ENCODE data around the gene CADM4. TPM values are rescaled to one million over a fixed set of nuclear protein-coding genes. Genes with fewer than 3 reads are reported as not detected.

CADM4 gene
- 89.8 TPM for total RNA-seq

GRCh38 chr19:43639519-43640423, at the start of gene CADM4:
Gene CADM4 (minus strand): TSS chr19:43639850. CDS start chr19:43639790, 60 bp downstream.

GRCh38 chr19:43619262-43620060, 20.2 kb downstream of the CADM4 start, which contains the start of gene ZNF428:
Gene ZNF428 (minus strand): TSS chr19:43619629. CDS start chr19:43614304, 5,325 bp downstream.

GRCh38 chr19:43611788-43612187, 27.9 kb downstream of the CADM4 start, which contains the start of gene SRRM5:
Gene SRRM5 (plus strand): TSS chr19:43612088. CDS start chr19:43612122, 34 bp downstream.

GRCh38 chr19:43595999-43596841, 43.4 kb downstream of the CADM4 start, which contains the start of the genes IRGQ and ZNF576:
Gene IRGQ (minus strand): TSS chr19:43596134. CDS start chr19:43595338, 796 bp downstream.
Gene ZNF576 (plus strand): TSS chr19:43596595. CDS start chr19:43597109, 514 bp downstream.

GRCh38 chr19:43575156-43575950, 64.3 kb downstream of the CADM4 start, which contains the start of the genes PINLYP and XRCC1:
Gene PINLYP (plus strand): TSS chr19:43575801. CDS start chr19:43577192, 1,391 bp downstream.
Gene XRCC1 (minus strand): TSS chr19:43575527. CDS start chr19:43575458, 69 bp downstream.

Small RNAs within 50 kb of the gene (small RNA-seq; reads per million reads assigned to genes)
- not detected for gene RN7SL368P (ENCODE audit: low replicate concordance)

Other genes starting within 250 kb of the CADM4 start
- gene TEX101, start 225.0 kb downstream of the CADM4 start, total RNA-seq = not detected
- gene LYPD3, start 174.2 kb downstream of the CADM4 start, total RNA-seq = not detected
- gene PHLDB3, start 135.1 kb downstream of the CADM4 start, total RNA-seq = 3.4 TPM
- 19.4 TPM for gene ETHE1, start 112.6 kb downstream of the CADM4 start, total RNA-seq
- 0.94 TPM for gene ZNF575, start 106.7 kb downstream of the CADM4 start, total RNA-seq
- 17.8 TPM for gene XRCC1, start 64.3 kb downstream of the CADM4 start, total RNA-seq
- gene PINLYP, start 64.0 kb downstream of the CADM4 start, total RNA-seq = 14.4 TPM
- 94.8 TPM for gene IRGQ, start 43.7 kb downstream of the CADM4 start, total RNA-seq
- 9.7 TPM for gene ZNF576, start 43.3 kb downstream of the CADM4 start, total RNA-seq
- not detected for gene SRRM5, start 27.8 kb downstream of the CADM4 start, total RNA-seq
- 132 TPM for gene ZNF428, start 20.2 kb downstream of the CADM4 start, total RNA-seq
- gene PLAUR, start 30.3 kb upstream of the CADM4 start, total RNA-seq = 4.7 TPM
- not detected for gene IRGC, start 76.2 kb upstream of the CADM4 start, total RNA-seq
- 18.5 TPM for gene SMG9, start 115.1 kb upstream of the CADM4 start, total RNA-seq
- not detected for gene KCNN4, start 141.1 kb upstream of the CADM4 start, total RNA-seq
- gene LYPD5, start 162.6 kb upstream of the CADM4 start, total RNA-seq = 4.7 TPM
- 71.1 TPM for gene ZNF283, start 187.5 kb upstream of the CADM4 start, total RNA-seq
- gene ZNF404, start 244.1 kb upstream of the CADM4 start, total RNA-seq = 8.8 TPM